ENCODE data around the gene YPEL4. TPM values are rescaled to one million over a fixed set of nuclear protein-coding genes. Genes with fewer than 3 reads are reported as not detected.

The YPEL4 gene
- total RNA-seq, 1 experiment from 2014 or later: 0.32 TPM

- DNase-seq (ENCODE audit: low read depth, low spot score) (no peak), ATAC-seq (no peak)
- Histone ChIP-seq H4K20me1 (ENCODE audit: insufficient read depth) (no peaks in the 10 kb centered on the region), H3K9me3 (ENCODE audit: control insufficient read depth in 1 of 2, insufficient read depth in 1 of 2, low read depth in 1 of 2, low read length in 2 of 2) (peaks cover 6 to 8% of the 10 kb centered on the region in 2 experiments; a peak in 3 of 4 replicates), H3K27me3 (ENCODE audit: insufficient read depth, low read length) (no peaks in the 10 kb centered on the region), H3K9ac (ENCODE audit: low read length) (no peak overlapping the region), H3K4me2 (ENCODE audit: low read length) (no peak overlapping the region), H2AFZ (ENCODE audit: low read depth, low read length, poor library complexity, severe bottlenecking) (no peak overlapping the region), H3K4me1 (ENCODE audit: control insufficient read depth in 1 of 2, insufficient read depth in 2 of 2, low read length in 2 of 2) (no peaks in the 10 kb centered on the region), H3K79me2 (ENCODE audit: insufficient read depth, low read length) (no peaks in the 10 kb centered on the region), H3K9me2 (ENCODE audit: insufficient read depth) (no peaks in the 10 kb centered on the region), H3K27ac (ENCODE audit: low read depth, low read length) (no peak overlapping the region), H3K36me3 (ENCODE audit: control insufficient read depth in 1 of 2, insufficient read depth in 2 of 2, low read length in 2 of 2) (no peaks in the 10 kb centered on the region), H3K4me3 (replicated peaks in 1 of 2; ENCODE audit: low read depth in 1 of 2, low read length in 2 of 2) (no peak overlapping the region)
- POLR2A ChIA-PET: no interaction called here
- no peak for TF ChIP-seq JUND (IDR thresholded peaks at IDR 0.05)
- no peak for TF ChIP-seq CEBPB (IDR thresholded peaks at IDR 0.05; ENCODE audit: low read depth)
- no peak for TF ChIP-seq POLR2A (IDR thresholded peaks at IDR 0.05; ENCODE audit: borderline replicate concordance, extremely low read depth, insufficient read depth, insufficient read length)
- no TSS peak for BruUV-seq (replicated peaks)
- intact Hi-C loops (cut with micrococcal nuclease): no loop called here
- RAD21 ChIA-PET (ENCODE audit: low non-redundant PET in 1 of 2, low total read pairs in 2 of 2, uncharacterized antibody in 2 of 2, unreplicated experiment in 2 of 2): no interaction called here
- CTCF ChIA-PET: no interaction called here
Observed at GRCh38 chr11:57624864-57625263, 24.8 kb downstream of the YPEL4 start.

DNA sequence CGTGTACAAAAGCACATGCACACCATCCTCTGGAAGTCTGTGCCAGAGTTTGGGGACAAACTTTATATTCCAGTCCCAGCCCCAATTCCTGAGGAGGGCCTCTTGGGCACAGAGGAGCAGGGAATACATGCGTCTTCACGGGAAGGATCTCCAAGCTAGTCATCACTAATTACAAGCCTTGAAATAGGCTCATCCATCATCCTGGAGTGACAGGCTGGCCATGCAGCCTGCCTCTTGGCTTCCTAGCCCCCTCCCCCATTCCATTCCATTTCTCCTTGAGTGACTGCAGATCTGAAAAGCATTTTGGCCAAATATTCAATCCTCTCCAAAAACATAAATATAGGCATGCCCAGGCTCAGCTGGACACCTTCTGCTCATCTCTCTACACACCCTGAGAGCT is 27.4 kb downstream of the YPEL4 start:
- BruUV-seq (replicated peaks): no TSS peak
- DNase-seq (ENCODE audit: low read depth, low spot score): no peak
- no peak for TF ChIP-seq POLR2A (IDR thresholded peaks at IDR 0.05; ENCODE audit: borderline replicate concordance, extremely low read depth, insufficient read depth, insufficient read length)
- no peak for TF ChIP-seq POLR2AphosphoS5 (IDR thresholded peaks at IDR 0.05; ENCODE audit: low read depth, low read length)
- no peak for TF ChIP-seq ZFX (IDR thresholded peaks at IDR 0.05)
- no peak for TF ChIP-seq FOSL1 (IDR thresholded peaks at IDR 0.05; ENCODE audit: low read depth)
- TF ChIP-seq CTCF (IDR thresholded peaks at IDR 0.05 in 2 of 3, conservative IDR thresholded peaks at IDR 0.05 in 1 of 3; ENCODE audit: borderline replicate concordance in 1 of 3, insufficient read depth in 1 of 3, low read depth in 2 of 3, low read length in 2 of 3): no peak
- no peak for TF ChIP-seq EZH2 (IDR thresholded peaks at IDR 0.05)
- TF ChIP-seq MAX (IDR thresholded peaks at IDR 0.05): no peak
- TF ChIP-seq EGR1 (IDR thresholded peaks at IDR 0.05; ENCODE audit: low read depth): no peak
- no peak for TF ChIP-seq ZBTB33 (IDR thresholded peaks at IDR 0.05; ENCODE audit: extremely low read depth, insufficient replicate concordance, low read length)
- TF ChIP-seq ZNF274 (IDR thresholded peaks at IDR 0.05; ENCODE audit: low read depth, low read length): no peak
- TF ChIP-seq RAD21 (IDR thresholded peaks at IDR 0.05; ENCODE audit: low read depth): no peak
- no peak for TF ChIP-seq YY1 (IDR thresholded peaks at IDR 0.05; ENCODE audit: extremely low read depth, insufficient replicate concordance, low read depth, low read length)
- TF ChIP-seq ELF1 (IDR thresholded peaks at IDR 0.05; ENCODE audit: borderline replicate concordance, low read depth): no peak
- no peak for TF ChIP-seq JUND (IDR thresholded peaks at IDR 0.05)
- no peak for TF ChIP-seq TCF7L2 (IDR thresholded peaks at IDR 0.05; ENCODE audit: borderline replicate concordance, extremely low read depth, insufficient read depth, insufficient read length)
- ChIA-PET CTCF (interaction anchor here (1.3 kb wide), 1 partner anchor 22 kb away, joined by 4 read pairs; no protein-coding TSS in a partner anchor), RAD21 (ENCODE audit: low non-redundant PET in 1 of 2, low total read pairs in 2 of 2, uncharacterized antibody in 2 of 2, unreplicated experiment in 2 of 2) (no interaction called here), POLR2A (no interaction called here)
- H3K4me1 ChIP-seq (ENCODE audit: control insufficient read depth in 1 of 2, insufficient read depth in 2 of 2, low read length in 2 of 2): no peaks in the 10 kb centered on the region
- H3K79me2 ChIP-seq (ENCODE audit: insufficient read depth, low read length): no peaks in the 10 kb centered on the region
- H3K4me3 ChIP-seq (replicated peaks in 1 of 2; ENCODE audit: low read depth in 1 of 2, low read length in 2 of 2): no peak overlapping the region
- intact Hi-C loops (cut with micrococcal nuclease): no loop called here
- no peaks in the 10 kb centered on the region for H3K9me2 ChIP-seq (ENCODE audit: insufficient read depth)
- no peaks in the 10 kb centered on the region for H3K36me3 ChIP-seq (ENCODE audit: control insufficient read depth in 1 of 2, insufficient read depth in 2 of 2, low read length in 2 of 2)
- H4K20me1 ChIP-seq (ENCODE audit: insufficient read depth): no peaks in the 10 kb centered on the region
- no peak overlapping the region for H3K9ac ChIP-seq (ENCODE audit: low read length)
- no peak overlapping the region for H3K27ac ChIP-seq (ENCODE audit: low read depth, low read length)
- ATAC-seq: no peak
- no peak overlapping the region for H2AFZ ChIP-seq (ENCODE audit: low read depth, low read length, poor library complexity, severe bottlenecking)
- no peaks in the 10 kb centered on the region for H3K27me3 ChIP-seq (ENCODE audit: insufficient read depth, low read length)
- peaks cover 10 to 14% of the 10 kb centered on the region in 2 experiments; a peak in 3 of 4 replicates for H3K9me3 ChIP-seq (ENCODE audit: control insufficient read depth in 1 of 2, insufficient read depth in 1 of 2, low read depth in 1 of 2, low read length in 2 of 2)
- H3K4me2 ChIP-seq (ENCODE audit: low read length): no peak overlapping the region

All from HCT116 (cell line).